DMS53 (cell line): ENCODE results near the gene ADORA2A.
"Not testable (repeated sequence)": the region's sequence is repeated elsewhere in the genome, so short reads cannot be mapped to it uniquely, and the experiment has no call there.

Experiments used
- DNase-seq: peaks from one replicate; lab custom pipeline; 2025; lab: John Stamatoyannopoulos, UW

The ADORA2A gene

DNA sequence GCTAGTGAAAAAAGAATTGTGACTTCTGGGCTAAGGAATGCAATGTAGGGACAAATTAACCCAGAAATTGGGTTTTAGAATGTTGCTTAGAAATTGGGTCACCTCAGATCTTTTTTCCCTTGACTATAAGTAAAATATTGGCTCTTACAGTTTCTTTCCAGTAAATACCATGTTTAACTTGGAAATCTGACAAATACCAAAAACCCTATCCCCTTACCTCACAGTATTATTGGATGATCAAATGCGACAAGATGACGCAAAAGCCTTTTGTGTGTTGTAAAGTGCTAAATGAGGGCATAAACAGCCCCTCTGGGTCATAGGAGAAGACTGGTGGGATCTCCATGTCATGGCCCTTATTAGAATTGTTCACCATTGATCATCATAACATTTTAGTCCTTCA is 61.6 kb downstream of the ADORA2A start:
- DNase-seq, result no peak

- not testable (repeated sequence) for DNase-seq
These were observed 62.0 kb downstream of the ADORA2A start for GRCh38 chr22:24489434-24489833.
